IMR-90 (cell line): ENCODE data around the gene COL4A2. TPM values are rescaled to one million over a fixed set of nuclear protein-coding genes. Genes with fewer than 3 reads are reported as not detected.

Source experiments
- ATAC-seq: fragments of 200-7000 bp; cut with Tn5 transposase; 2 replicates; pipeline ENCODE4 v1.9.1; 2020; ENCODE audit warnings: low read depth, mild to moderate bottlenecking, moderate library complexity
- BruUV-seq: library from RNA; stranded (reverse); fragments of 400-500 nt; replicated peaks from 2 replicates; lab custom pipeline; 2021; lab: Mats Ljungman, UMichigan
- CTCF ChIA-PET: fragments of 300-600 bp; formaldehyde crosslinking; extraction: SDS; loops from one replicate; lab custom pipeline; 2021; ENCODE audit warnings: antibody characterized with exemption; lab: Yijun Ruan, JAX
- POLR2A ChIA-PET: fragments of 300-600 bp; sonication (Branson Sonifier 250); formaldehyde crosslinking; loops from one replicate; lab custom pipeline; 2022; ENCODE audit warnings: antibody characterized with exemption; ENCODE audit not compliant: unreplicated experiment; lab: Charles Lee
- DNase-seq: peaks from one replicate; pipeline ENCODE4 v3.0.0; 2013
- H2AFZ ChIP-seq: replicated peaks from 2 replicates; pipeline ENCODE3; 2013; ENCODE audit warnings: low read length, mild to moderate bottlenecking; ENCODE audit not compliant: poor library complexity
- H2AK5ac ChIP-seq: 2 replicates; pipeline ENCODE4 v1.6.1; 2013; ENCODE audit warnings: low read depth, low read length, inconsistent platforms
- H2AK9ac ChIP-seq: replicated peaks from 2 replicates; pipeline ENCODE3; 2013; ENCODE audit warnings: mild to moderate bottlenecking, low read depth, low read length, moderate library complexity; ENCODE audit not compliant: poor library complexity
- H2BK120ac ChIP-seq: 2 replicates; pipeline ENCODE4 v1.6.1; 2013; ENCODE audit warnings: low read depth, low read length, inconsistent platforms
- H2BK15ac ChIP-seq: 3 replicates; pipeline ENCODE4 v1.6.1; 2013; ENCODE audit warnings: low read depth, low read length, inconsistent platforms
- H2BK20ac ChIP-seq: 2 replicates; pipeline ENCODE4 v1.6.1; 2013; ENCODE audit warnings: low read depth, mild to moderate bottlenecking, inconsistent platforms, low read length, moderate library complexity
- H2BK5ac ChIP-seq: 2 replicates; pipeline ENCODE4 v1.6.1; 2013; ENCODE audit warnings: mild to moderate bottlenecking, low read depth, low read length, inconsistent platforms; ENCODE audit not compliant: poor library complexity, severe bottlenecking
- H3K14ac ChIP-seq: replicated peaks from 2 replicates; pipeline ENCODE4 v1.6.1; 2013; ENCODE audit warnings: low read depth, low read length, inconsistent platforms
- H3K18ac ChIP-seq: 2 replicates; pipeline ENCODE4 v1.6.1; 2013; ENCODE audit warnings: low read depth, low read length, control low read depth
- H3K23ac ChIP-seq: 2 replicates; pipeline ENCODE4 v1.6.1; 2013; ENCODE audit warnings: low read depth, low read length, inconsistent platforms
- H3K27ac ChIP-seq: 2 replicates; pipeline ENCODE4 v1.5.1; 2013; ENCODE audit warnings: mild to moderate bottlenecking, control low read depth, low read length; ENCODE audit not compliant: insufficient read depth
- H3K27me3 ChIP-seq: 2 replicates; pipeline ENCODE4 v1.6.1; 2013; ENCODE audit warnings: low read length; ENCODE audit not compliant: control insufficient read depth, insufficient read depth
- H3K36me3 ChIP-seq: 2 replicates; pipeline ENCODE4 v1.6.1; 2013; ENCODE audit warnings: low read length, mixed read lengths; ENCODE audit not compliant: control insufficient read depth, insufficient read depth
- H3K4ac ChIP-seq: 2 replicates; pipeline ENCODE4 v1.6.1; 2013; ENCODE audit warnings: low read depth, low read length, inconsistent platforms
- H3K4me1 ChIP-seq: 2 replicates; pipeline ENCODE4 v1.6.1; 2013; ENCODE audit warnings: low read length, mixed read lengths; ENCODE audit not compliant: control insufficient read depth, insufficient read depth
- H3K4me2 ChIP-seq: 2 replicates; pipeline ENCODE4 v1.6.1; 2013; ENCODE audit warnings: low read depth, mild to moderate bottlenecking, control low read depth, low read length, moderate library complexity
- H3K4me3 ChIP-seq: 2 replicates; pipeline ENCODE4 v1.5.1; 2013; ENCODE audit warnings: low read depth, mild to moderate bottlenecking, control low read depth, low read length, moderate library complexity; ENCODE audit not compliant: insufficient read depth
- H3K56ac ChIP-seq: 2 replicates; pipeline ENCODE4 v1.6.1; 2013; ENCODE audit warnings: low read length, inconsistent platforms; ENCODE audit not compliant: insufficient read depth; ENCODE audit errors: extremely low read depth
- H3K79me1 ChIP-seq, 2 experiments: 2 replicates each; pipeline ENCODE4 v1.6.1; 2013; ENCODE audit warnings: low read length in 2 of 2, inconsistent platforms in 1 of 2, low read depth in 1 of 2
- H3K9ac ChIP-seq: 2 replicates; pipeline ENCODE4 v1.6.1; 2013; ENCODE audit warnings: low read depth, low read length, control low read depth
- H3K9me1 ChIP-seq: 2 replicates; pipeline ENCODE4 v1.6.1; 2013; ENCODE audit warnings: low read length, inconsistent platforms; ENCODE audit not compliant: insufficient read depth
- H3K9me3 ChIP-seq: 2 replicates; pipeline ENCODE4 v1.6.1; 2013; ENCODE audit warnings: low read length; ENCODE audit not compliant: control insufficient read depth, insufficient read depth
- H4K20me1 ChIP-seq: 2 replicates; pipeline ENCODE4 v1.6.1; 2013; ENCODE audit warnings: low read length, inconsistent platforms; ENCODE audit not compliant: insufficient read depth
- H4K5ac ChIP-seq: 2 replicates; pipeline ENCODE4 v1.6.1; 2013; ENCODE audit warnings: mild to moderate bottlenecking, low read depth, low read length, control low read depth
- H4K8ac ChIP-seq, 2 experiments: 2 replicates each; pipeline ENCODE4 v1.6.1; 2013; ENCODE audit warnings: low read depth in 2 of 2, low read length in 2 of 2, control low read depth in 1 of 2, inconsistent platforms in 1 of 2
- H4K91ac ChIP-seq: 2 replicates; pipeline ENCODE4 v1.6.1; 2013; ENCODE audit warnings: low read depth, low read length, inconsistent platforms; ENCODE audit not compliant: insufficient read depth
- BHLHE40 ChIP-seq: fragments of 150-350 bp; IDR thresholded peaks from 2 replicates; pipeline ENCODE4 v1.6.1; 2016; ENCODE audit warnings: mild to moderate bottlenecking, low read depth, low read length
- CHD1 ChIP-seq: IDR thresholded peaks from 2 replicates; pipeline ENCODE4 v1.6.1; 2012; ENCODE audit warnings: low read depth, low read length, improper control_type of control experiment
- ELK1 ChIP-seq: fragments of 150-350 bp; IDR thresholded peaks from 2 replicates; pipeline ENCODE4 v1.6.1; 2016; ENCODE audit warnings: low read depth, mild to moderate bottlenecking, low read length, moderate library complexity, borderline replicate concordance
- MAZ ChIP-seq: IDR thresholded peaks from 2 replicates; pipeline ENCODE4 v1.6.1; 2012; ENCODE audit warnings: low read depth, mild to moderate bottlenecking, low read length, improper control_type of control experiment, moderate library complexity, borderline replicate concordance
- MXI1 ChIP-seq: IDR thresholded peaks from 2 replicates; pipeline ENCODE4 v1.6.1; 2012; ENCODE audit warnings: low read depth, mild to moderate bottlenecking, low read length, moderate library complexity, borderline replicate concordance
- POLR2A ChIP-seq: IDR thresholded peaks from 2 replicates; pipeline ENCODE4 v1.6.1; 2012; ENCODE audit warnings: mild to moderate bottlenecking, low read depth, low read length
- WGBS, 2 experiments: methylation state at CpG; one replicate each; pipeline versions ENCODE4 v1.1.5 to v1.1.7; 2013; ENCODE audit warnings: missing lambda C conversion rate in 2 of 2; ENCODE audit not compliant: insufficient read length in 1 of 2; ENCODE audit errors: extremely low coverage in 2 of 2; 5-methylcytosine and 5-hydroxymethylcytosine counted together
- dilution Hi-C: fragments of 300-500 bp; cut with HindIII; formaldehyde crosslinking; loops from one replicate; pipeline ENCODE4 v1.14.3; 2018; ENCODE audit warnings: low sequenced_read_pairs; ENCODE audit not compliant: unreplicated experiment
- in situ Hi-C: fragments of 300-500 bp; cut with MboI; formaldehyde crosslinking; loops from 3 replicates; pipeline ENCODE4 v1.14.3; 2019; ENCODE audit warnings: low sequenced_read_pairs, inconsistent platforms, mixed read lengths
- intact Hi-C: fragments of 100-400 bp; cut with micrococcal nuclease; formaldehyde crosslinking; loops from 2 replicates; pipeline ENCODE4 v1.10.0; 2022
- polyA plus RNA-seq, 3 experiments: library from polyadenylated mRNA; depleted of rRNA; stranded (reverse); fragments of >200 nt; gene quantifications; 2 replicates each; pipeline ENCODE4 v1.2.3, GENCODE V29; 2012; ENCODE audit warnings: low replicate concordance in 1 of 3
- total RNA-seq: library from RNA; depleted of rRNA; stranded (reverse); fragments of >200 nt; gene quantifications from 2 replicates; pipeline ENCODE4 v1.2.3, GENCODE V29; 2012

Gene COL4A2
- total and polyA plus RNA-seq, 2 of the 4 experiments (the other 2 are of a cell fraction), result 90.7 to 457 TPM

GRCh38 chr13:110344320-110344719, 37.2 kb downstream of the COL4A2 start:
- no peak for TF ChIP-seq CHD1
- TF ChIP-seq ELK1, result no peak
- no peak for TF ChIP-seq BHLHE40
- no peak for TF ChIP-seq MAZ
- no peak for TF ChIP-seq MXI1
- TF ChIP-seq POLR2A, result no peak
- H3K4me1 ChIP-seq, result peaks cover 42% of the 10 kb centered on the region
- peaks cover 59% of the 10 kb centered on the region for H3K9me1 ChIP-seq
- no peak overlapping the region for H3K4me3 ChIP-seq
- H4K20me1 ChIP-seq, result peaks cover 46% of the 10 kb centered on the region
- ChIA-PET CTCF (interaction anchor here (0.6 kb wide), 1 partner anchor 18 kb away, joined by 3 read pairs; no protein-coding TSS in a partner anchor), POLR2A (interaction anchor here (0.6 kb wide), 1 partner anchor 38 kb away, joined by 3 read pairs; no protein-coding TSS in a partner anchor)
- peaks cover 19% of the 10 kb centered on the region for H3K36me3 ChIP-seq
- H2AK9ac ChIP-seq, result no peak overlapping the region
- no peak for ATAC-seq
- in situ Hi-C loops (no loop called here), dilution Hi-C loops (no loop called here), intact Hi-C loops (loop anchor here (5.0 kb wide), 1 partner anchor 68 kb away; no protein-coding TSS in a partner anchor)
- H2AFZ ChIP-seq, result no peak overlapping the region
- no peak overlapping the region for H4K5ac ChIP-seq
- no peak overlapping the region for H3K27ac ChIP-seq
- H2BK15ac ChIP-seq, result no peak overlapping the region
- no peaks in the 10 kb centered on the region for H3K9me3 ChIP-seq
- no peak overlapping the region for H3K14ac ChIP-seq
- no peaks in the 10 kb centered on the region for H3K27me3 ChIP-seq
- H3K9ac ChIP-seq, result no peak overlapping the region
- 0 out of 2 replicates have a peak overlapping the region, but pooled peaks have one; percentile 40 for H2AK5ac ChIP-seq
- H4K91ac ChIP-seq, result no peak overlapping the region
- no peak overlapping the region for H3K56ac ChIP-seq
- no peak overlapping the region for H3K4ac ChIP-seq
- peak overlapping the region; percentile 36; the same call in 1 of the 2 replicates for H3K23ac ChIP-seq
- H3K79me1 ChIP-seq, result peaks cover 56 to 96% of the 10 kb centered on the region in 2 experiments
- no peak for DNase-seq
- no peak overlapping the region for H2BK120ac ChIP-seq
- no TSS peak for BruUV-seq
- no CpG with 5 or more reads among the region's 5 CpGs for WGBS, 2 experiments
- peak overlapping the region; percentile 10 for H2BK5ac ChIP-seq
- H3K18ac ChIP-seq, result no peak overlapping the region
- H3K4me2 ChIP-seq, result no peak overlapping the region
- H4K8ac ChIP-seq, result no peak overlapping the region
- H2BK20ac ChIP-seq, result no peak overlapping the region; the same call in 1 of the 2 replicates
